HL-60 (cell line): ENCODE results near the gene SEL1L2.

Experiments
- DNase-seq, 2 experiments: peaks; one replicate each; pipeline ENCODE4 v3.0.0-alpha.2; 2010 to 2020; ENCODE audit warnings: low read depth in 1 of 2, low spot score in 1 of 2
- H3K27ac ChIP-seq: fragments of 250-450 bp; sonication (Bioruptor Pico); replicated peaks from 2 replicates; pipeline ENCODE4 v1.5.1; 2020; ENCODE audit warnings: mild to moderate bottlenecking, moderate library complexity
- H3K27me3 ChIP-seq: fragments of 250-450 bp; sonication (Bioruptor Pico); 2 replicates; pipeline ENCODE4 v1.5.1; 2021; ENCODE audit warnings: mild to moderate bottlenecking, moderate library complexity; ENCODE audit not compliant: insufficient read depth, poor library complexity, severe bottlenecking
- H3K4me3 ChIP-seq: replicated peaks from 2 replicates; pipeline ENCODE4 v1.5.1; 2011; ENCODE audit warnings: mild to moderate bottlenecking, control low read depth, low read length; ENCODE audit not compliant: insufficient read depth
- GABPA ChIP-seq: IDR thresholded peaks from 2 replicates; pipeline ENCODE4 v1.6.1; 2012; ENCODE audit warnings: low read depth
- POLR2AphosphoS5 ChIP-seq: IDR thresholded peaks from 2 replicates; pipeline ENCODE4 v1.6.1; 2012; ENCODE audit warnings: low read depth
- SPI1 ChIP-seq: IDR thresholded peaks from 2 replicates; pipeline ENCODE4 v1.6.1; 2012; ENCODE audit warnings: low read depth, mild to moderate bottlenecking, borderline replicate concordance
- TF ChIP-seq, protein P1 (sequence below): IDR thresholded peaks from one replicate; pipeline ENCODE4 v1.5.1; 2011; ENCODE audit warnings: low read length, control low read depth, inconsistent platforms; ENCODE audit not compliant: insufficient read depth
- TF ChIP-seq, protein P2 (sequence below): IDR thresholded peaks from 2 replicates; pipeline ENCODE4 v1.6.1; 2012; ENCODE audit warnings: low read depth; ENCODE audit not compliant: insufficient replicate concordance

The SEL1L2 gene

DNA sequence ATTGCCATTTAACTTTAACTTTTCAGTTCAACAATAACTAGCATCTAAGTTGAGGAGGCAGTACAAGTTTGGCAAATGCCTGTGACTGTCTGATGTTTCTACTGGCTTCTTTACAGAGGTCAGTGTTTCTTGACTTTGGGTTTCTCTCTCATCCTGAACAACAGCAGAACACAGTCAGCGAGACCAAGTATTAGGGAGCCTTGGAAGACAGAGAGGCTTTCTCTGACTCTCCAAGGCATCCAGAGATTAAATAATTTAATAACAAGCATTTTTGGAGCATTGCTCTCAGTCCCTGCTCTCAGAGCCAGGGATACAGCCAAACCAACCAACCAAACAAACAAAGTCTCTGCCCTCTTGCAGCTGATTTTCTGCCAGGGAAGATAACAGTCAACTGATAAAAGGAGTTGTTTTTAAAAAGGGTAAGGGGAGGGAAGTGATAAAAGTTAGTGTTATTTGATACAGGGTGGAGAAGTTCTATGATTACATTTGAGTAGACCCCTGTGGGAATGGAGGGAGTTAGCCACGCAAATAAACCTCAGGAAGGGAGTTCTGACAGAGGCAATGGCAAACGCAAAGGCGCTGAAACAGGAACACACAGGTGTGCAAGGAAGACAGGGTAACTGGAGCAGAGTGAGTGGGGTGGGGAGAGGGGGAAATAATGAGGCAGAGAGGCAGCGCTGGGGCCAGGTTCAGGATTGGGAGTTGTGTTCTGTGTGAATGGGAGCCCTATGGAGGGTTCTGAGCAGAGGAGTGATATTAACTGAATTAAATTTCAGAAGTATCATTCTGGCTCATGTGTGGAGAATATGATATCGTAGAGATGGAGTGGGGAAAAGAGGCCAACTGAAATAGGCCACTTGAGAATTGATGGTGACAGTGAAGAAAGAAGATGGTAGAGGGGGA, 55.2 kb downstream of the SEL1L2 start:
- no peak for DNase-seq
- TF ChIP-seq GABPA (no peak), SPI1 (no peak), POLR2AphosphoS5 (no peak)
- TF ChIP-seq, protein P1, sequence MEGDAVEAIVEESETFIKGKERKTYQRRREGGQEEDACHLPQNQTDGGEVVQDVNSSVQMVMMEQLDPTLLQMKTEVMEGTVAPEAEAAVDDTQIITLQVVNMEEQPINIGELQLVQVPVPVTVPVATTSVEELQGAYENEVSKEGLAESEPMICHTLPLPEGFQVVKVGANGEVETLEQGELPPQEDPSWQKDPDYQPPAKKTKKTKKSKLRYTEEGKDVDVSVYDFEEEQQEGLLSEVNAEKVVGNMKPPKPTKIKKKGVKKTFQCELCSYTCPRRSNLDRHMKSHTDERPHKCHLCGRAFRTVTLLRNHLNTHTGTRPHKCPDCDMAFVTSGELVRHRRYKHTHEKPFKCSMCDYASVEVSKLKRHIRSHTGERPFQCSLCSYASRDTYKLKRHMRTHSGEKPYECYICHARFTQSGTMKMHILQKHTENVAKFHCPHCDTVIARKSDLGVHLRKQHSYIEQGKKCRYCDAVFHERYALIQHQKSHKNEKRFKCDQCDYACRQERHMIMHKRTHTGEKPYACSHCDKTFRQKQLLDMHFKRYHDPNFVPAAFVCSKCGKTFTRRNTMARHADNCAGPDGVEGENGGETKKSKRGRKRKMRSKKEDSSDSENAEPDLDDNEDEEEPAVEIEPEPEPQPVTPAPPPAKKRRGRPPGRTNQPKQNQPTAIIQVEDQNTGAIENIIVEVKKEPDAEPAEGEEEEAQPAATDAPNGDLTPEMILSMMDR, result no peak
- TF ChIP-seq, protein P2, sequence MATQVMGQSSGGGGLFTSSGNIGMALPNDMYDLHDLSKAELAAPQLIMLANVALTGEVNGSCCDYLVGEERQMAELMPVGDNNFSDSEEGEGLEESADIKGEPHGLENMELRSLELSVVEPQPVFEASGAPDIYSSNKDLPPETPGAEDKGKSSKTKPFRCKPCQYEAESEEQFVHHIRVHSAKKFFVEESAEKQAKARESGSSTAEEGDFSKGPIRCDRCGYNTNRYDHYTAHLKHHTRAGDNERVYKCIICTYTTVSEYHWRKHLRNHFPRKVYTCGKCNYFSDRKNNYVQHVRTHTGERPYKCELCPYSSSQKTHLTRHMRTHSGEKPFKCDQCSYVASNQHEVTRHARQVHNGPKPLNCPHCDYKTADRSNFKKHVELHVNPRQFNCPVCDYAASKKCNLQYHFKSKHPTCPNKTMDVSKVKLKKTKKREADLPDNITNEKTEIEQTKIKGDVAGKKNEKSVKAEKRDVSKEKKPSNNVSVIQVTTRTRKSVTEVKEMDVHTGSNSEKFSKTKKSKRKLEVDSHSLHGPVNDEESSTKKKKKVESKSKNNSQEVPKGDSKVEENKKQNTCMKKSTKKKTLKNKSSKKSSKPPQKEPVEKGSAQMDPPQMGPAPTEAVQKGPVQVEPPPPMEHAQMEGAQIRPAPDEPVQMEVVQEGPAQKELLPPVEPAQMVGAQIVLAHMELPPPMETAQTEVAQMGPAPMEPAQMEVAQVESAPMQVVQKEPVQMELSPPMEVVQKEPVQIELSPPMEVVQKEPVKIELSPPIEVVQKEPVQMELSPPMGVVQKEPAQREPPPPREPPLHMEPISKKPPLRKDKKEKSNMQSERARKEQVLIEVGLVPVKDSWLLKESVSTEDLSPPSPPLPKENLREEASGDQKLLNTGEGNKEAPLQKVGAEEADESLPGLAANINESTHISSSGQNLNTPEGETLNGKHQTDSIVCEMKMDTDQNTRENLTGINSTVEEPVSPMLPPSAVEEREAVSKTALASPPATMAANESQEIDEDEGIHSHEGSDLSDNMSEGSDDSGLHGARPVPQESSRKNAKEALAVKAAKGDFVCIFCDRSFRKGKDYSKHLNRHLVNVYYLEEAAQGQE, result no peak
- no peak overlapping the region for H3K27ac ChIP-seq
- H3K4me3 ChIP-seq, result no peak overlapping the region
- no peaks in the 10 kb centered on the region for H3K27me3 ChIP-seq

DNA sequence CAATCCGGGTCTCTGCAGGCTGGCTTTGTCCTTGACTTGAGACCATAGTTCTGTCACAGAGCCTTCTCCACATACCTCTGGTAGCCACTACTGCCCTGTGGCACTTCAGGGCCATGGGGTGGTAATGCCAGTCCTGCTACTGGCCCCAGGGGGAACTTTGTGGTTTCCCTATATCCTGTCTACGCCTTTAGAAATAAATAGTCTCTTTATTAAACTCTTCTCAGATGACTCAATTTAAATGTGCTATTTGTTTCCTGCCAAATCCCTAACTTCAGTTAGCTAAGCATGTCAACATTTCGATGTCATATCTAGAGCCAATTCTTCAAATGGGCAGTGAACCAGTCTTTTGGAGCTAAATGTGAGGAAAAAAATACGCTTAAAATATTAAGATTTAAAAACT, 60.1 kb downstream of the SEL1L2 start:
- no peak for DNase-seq
- no peak overlapping the region for H3K27ac ChIP-seq
- no peak overlapping the region for H3K4me3 ChIP-seq
- H3K27me3 ChIP-seq, result no peaks in the 10 kb centered on the region
- no peak for TF ChIP-seq POLR2AphosphoS5
- TF ChIP-seq GABPA, result no peak
- TF ChIP-seq, protein P1, result no peak
- TF ChIP-seq, protein P2, result no peak
- no peak for TF ChIP-seq SPI1

DNA sequence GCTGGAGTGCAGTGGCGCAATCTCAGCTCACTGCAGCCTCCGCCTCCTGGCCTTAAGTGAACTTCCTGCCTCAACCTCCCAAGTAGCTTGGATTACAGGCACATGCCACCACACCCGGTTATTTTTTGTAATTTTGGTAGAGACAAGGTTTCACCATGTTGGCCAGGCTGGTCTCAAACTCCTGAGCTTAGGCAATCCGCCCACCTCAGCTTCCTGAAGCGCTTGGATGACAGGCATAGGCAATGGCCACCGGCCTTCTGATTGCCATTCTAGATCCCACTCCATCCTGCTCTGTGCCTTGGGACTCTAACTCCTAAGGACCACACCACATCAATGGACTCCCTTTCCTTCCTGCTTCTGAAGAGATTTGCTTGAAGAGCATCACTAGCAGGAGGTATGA, 60.6 kb downstream of the SEL1L2 start:
- no peaks in the 10 kb centered on the region for H3K27me3 ChIP-seq
- no peak for DNase-seq
- no peak for TF ChIP-seq SPI1
- TF ChIP-seq GABPA, result no peak
- TF ChIP-seq, protein P1, result no peak
- TF ChIP-seq, protein P2, result no peak
- TF ChIP-seq POLR2AphosphoS5, result no peak
- no peak overlapping the region for H3K4me3 ChIP-seq
- no peak overlapping the region for H3K27ac ChIP-seq
